Calu3 (cell line): Measurements from ENCODE around the gene CUTA. TPM values are rescaled to one million over a fixed set of nuclear protein-coding genes. Genes with fewer than 3 reads are reported as not detected.

Experiments used
- BruUV-seq: library from RNA; stranded (reverse); fragments of 400-500 nt; replicated peaks from 2 replicates; lab custom pipeline; 2021; lab: Mats Ljungman, UMichigan
- CTCF ChIA-PET: fragments of 300-600 bp; sonication (Branson Sonifier 250); formaldehyde crosslinking; loops from one replicate; lab custom pipeline; 2022; ENCODE audit warnings: antibody characterized with exemption; lab: Charles Lee
- DNase-seq: peaks from one replicate; pipeline ENCODE4 v3.0.0; 2022
- H3K27ac Mint-ChIP-seq: one replicate; pipeline ENCODE4 v1.8.0; 2022; ENCODE audit warnings: mixed read lengths; ENCODE audit not compliant: unreplicated experiment
- H3K27me3 Mint-ChIP-seq: one replicate; pipeline ENCODE4 v1.8.0; 2022; ENCODE audit warnings: mixed read lengths; ENCODE audit not compliant: unreplicated experiment
- H3K36me3 Mint-ChIP-seq: one replicate; pipeline ENCODE4 v1.8.0; 2022; ENCODE audit warnings: mild to moderate bottlenecking, moderate library complexity, mixed read lengths; ENCODE audit not compliant: insufficient read depth, unreplicated experiment
- H3K4me1 Mint-ChIP-seq: one replicate; pipeline ENCODE4 v1.8.0; 2022; ENCODE audit warnings: mild to moderate bottlenecking, low read depth, mixed read lengths; ENCODE audit not compliant: unreplicated experiment
- H3K4me3 Mint-ChIP-seq: one replicate; pipeline ENCODE4 v1.8.0; 2022; ENCODE audit warnings: mild to moderate bottlenecking, low read depth, moderate library complexity, mixed read lengths; ENCODE audit not compliant: unreplicated experiment
- H3K9me3 Mint-ChIP-seq: one replicate; pipeline ENCODE4 v1.8.0; 2022; ENCODE audit warnings: low read depth, mixed read lengths; ENCODE audit not compliant: unreplicated experiment
- intact Hi-C: fragments of 100-400 bp; cut with micrococcal nuclease; formaldehyde crosslinking; loops from one replicate; pipeline ENCODE4 v1.10.0; 2022; ENCODE audit not compliant: unreplicated experiment
- total RNA-seq: library from RNA; stranded (reverse); gene quantifications from 2 replicates; pipeline ENCODE4 v1.2.3, GENCODE V29; 2022
- TF ChIP-seq, protein P1 (sequence below): fragments of 200-600 bp; IDR thresholded peaks from one replicate; pipeline ENCODE4 v1.8.0; 2022; ENCODE audit warnings: antibody characterized with exemption; ENCODE audit not compliant: unreplicated experiment

CUTA gene
- total RNA-seq, 1 experiment from 2014 or later, result 172 TPM

DNA sequence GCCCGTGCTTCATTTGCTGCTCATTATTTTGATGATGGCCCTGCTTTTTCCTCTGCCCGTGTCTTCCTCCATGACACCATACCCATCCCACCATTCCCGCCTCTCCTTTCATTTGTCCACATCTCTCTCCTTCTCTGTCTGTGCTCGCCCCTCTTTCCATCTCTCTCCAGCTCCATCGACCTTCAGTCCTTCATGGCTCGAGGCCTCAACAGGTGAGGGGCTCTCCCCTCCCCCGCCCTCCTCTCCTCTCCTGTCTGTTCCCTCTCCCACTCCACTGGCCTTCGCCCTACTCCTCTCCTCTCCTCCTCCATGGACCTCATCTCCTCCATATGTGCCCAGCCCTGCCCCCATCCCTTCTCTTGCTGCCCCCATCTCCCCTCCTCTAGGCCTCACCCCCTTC, 24.4 kb upstream of the CUTA start:
- Mint-ChIP-seq H3K4me3 (no peak overlapping the region), H3K27me3 (no peaks in the 10 kb centered on the region), H3K9me3 (no peaks in the 10 kb centered on the region), H3K27ac (no peak overlapping the region), H3K4me1 (no peaks in the 10 kb centered on the region), H3K36me3 (no peaks in the 10 kb centered on the region)
- intact Hi-C loops, result no loop called here
- CTCF ChIA-PET, result interaction anchor here (0.5 kb wide), 1 partner anchor 124 kb away, joined by 3 read pairs; no protein-coding TSS in a partner anchor
- no TSS peak for BruUV-seq
- DNase-seq, result no peak
- TF ChIP-seq, protein P1, sequence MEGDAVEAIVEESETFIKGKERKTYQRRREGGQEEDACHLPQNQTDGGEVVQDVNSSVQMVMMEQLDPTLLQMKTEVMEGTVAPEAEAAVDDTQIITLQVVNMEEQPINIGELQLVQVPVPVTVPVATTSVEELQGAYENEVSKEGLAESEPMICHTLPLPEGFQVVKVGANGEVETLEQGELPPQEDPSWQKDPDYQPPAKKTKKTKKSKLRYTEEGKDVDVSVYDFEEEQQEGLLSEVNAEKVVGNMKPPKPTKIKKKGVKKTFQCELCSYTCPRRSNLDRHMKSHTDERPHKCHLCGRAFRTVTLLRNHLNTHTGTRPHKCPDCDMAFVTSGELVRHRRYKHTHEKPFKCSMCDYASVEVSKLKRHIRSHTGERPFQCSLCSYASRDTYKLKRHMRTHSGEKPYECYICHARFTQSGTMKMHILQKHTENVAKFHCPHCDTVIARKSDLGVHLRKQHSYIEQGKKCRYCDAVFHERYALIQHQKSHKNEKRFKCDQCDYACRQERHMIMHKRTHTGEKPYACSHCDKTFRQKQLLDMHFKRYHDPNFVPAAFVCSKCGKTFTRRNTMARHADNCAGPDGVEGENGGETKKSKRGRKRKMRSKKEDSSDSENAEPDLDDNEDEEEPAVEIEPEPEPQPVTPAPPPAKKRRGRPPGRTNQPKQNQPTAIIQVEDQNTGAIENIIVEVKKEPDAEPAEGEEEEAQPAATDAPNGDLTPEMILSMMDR, result no peak

DNA sequence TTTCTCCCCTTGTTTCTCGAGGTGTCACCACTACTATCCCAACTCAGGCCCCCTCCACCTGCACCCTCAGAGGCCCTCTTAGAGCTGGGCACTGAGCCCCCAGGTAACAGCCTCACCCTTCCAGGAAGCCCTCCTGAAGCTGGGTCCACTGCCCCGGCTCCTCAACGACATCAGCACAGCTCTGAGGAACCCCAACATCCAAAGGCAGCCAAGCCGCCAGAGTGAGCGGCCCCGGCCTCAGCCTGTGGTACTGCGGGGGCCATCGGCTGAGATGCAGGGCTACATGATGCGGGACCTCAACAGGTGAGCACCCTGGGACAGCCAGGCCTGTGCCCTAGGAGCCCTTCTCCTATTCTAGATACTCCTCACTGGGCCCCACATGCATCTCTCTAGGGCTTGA, 23.6 kb upstream of the CUTA start:
- no peaks in the 10 kb centered on the region for H3K4me1 Mint-ChIP-seq
- BruUV-seq, result no TSS peak
- H3K27me3 Mint-ChIP-seq, result no peaks in the 10 kb centered on the region
- TF ChIP-seq, protein P1, result no peak
- CTCF ChIA-PET, result interaction anchor here (0.9 kb wide), 1 partner anchor 13 kb away, joined by 3 read pairs; no protein-coding TSS in a partner anchor
- no peak overlapping the region for H3K4me3 Mint-ChIP-seq
- H3K27ac Mint-ChIP-seq, result no peak overlapping the region
- no peaks in the 10 kb centered on the region for H3K36me3 Mint-ChIP-seq
- H3K9me3 Mint-ChIP-seq, result no peaks in the 10 kb centered on the region
- DNase-seq, result no peak
- intact Hi-C loops, result no loop called here

- H3K27me3 Mint-ChIP-seq, result no peaks in the 10 kb centered on the region
- intact Hi-C loops, result no loop called here
- no TSS peak for BruUV-seq
- no peak overlapping the region for H3K27ac Mint-ChIP-seq
- no peaks in the 10 kb centered on the region for H3K4me1 Mint-ChIP-seq
- TF ChIP-seq, protein P1, result no peak
- CTCF ChIA-PET, result interaction anchor here (0.6 to 0.9 kb wide), 2 partner anchors 12 to 124 kb away, joined by 3 read pairs; no protein-coding TSS in a partner anchor
- DNase-seq, result no peak
- H3K36me3 Mint-ChIP-seq, result peaks cover 4% of the 10 kb centered on the region
- no peak overlapping the region for H3K4me3 Mint-ChIP-seq
- no peaks in the 10 kb centered on the region for H3K9me3 Mint-ChIP-seq
These were observed 22.9 kb upstream of the CUTA start for GRCh38 chr6:33440649-33441309.

- peaks cover 4% of the 10 kb centered on the region for H3K36me3 Mint-ChIP-seq
- no peaks in the 10 kb centered on the region for H3K9me3 Mint-ChIP-seq
- H3K27ac Mint-ChIP-seq, result no peak overlapping the region
- no peak for DNase-seq
- H3K4me1 Mint-ChIP-seq, result no peaks in the 10 kb centered on the region
- H3K4me3 Mint-ChIP-seq, result no peak overlapping the region
- H3K27me3 Mint-ChIP-seq, result no peaks in the 10 kb centered on the region
- no TSS peak for BruUV-seq
- CTCF ChIA-PET, result interaction anchor here (0.6 to 1.4 kb wide), 3 partner anchors 14 to 123 kb away, joined by 3 to 4 read pairs (median 4); partner anchors contain the start of genes CUTA and ZBTB9
- intact Hi-C loops, result no loop called here
- TF ChIP-seq, protein P1, result no peak
These were observed 22.2 kb upstream of the CUTA start for GRCh38 chr6:33439956-33440648.
